ENCODE data around the gene EBLN1. TPM values are rescaled to one million over a fixed set of nuclear protein-coding genes. Genes with fewer than 3 reads are reported as not detected.

Gene EBLN1
- total RNA-seq, 2 experiments from 2014 or later: not detected

- CTCF ChIA-PET (ENCODE audit: unreplicated experiment): no interaction called here
- Histone ChIP-seq H3K27ac (ENCODE audit: low read depth, low read length, poor library complexity, severe bottlenecking) (no peak overlapping the region), H2AFZ (ENCODE audit: low read length) (peak overlapping the region; percentile 39; the same call in 1 of the 2 replicates), H3K4me1 (ENCODE audit: insufficient read depth, low read length, poor library complexity, severe bottlenecking) (peaks cover 5% of the 10 kb centered on the region), H3K36me3 (ENCODE audit: insufficient read depth, low read length) (no peaks in the 10 kb centered on the region), H3K79me2 (ENCODE audit: insufficient read depth, low read depth, low read length) (no peaks in the 10 kb centered on the region), H3K4me3 (ENCODE audit: low read depth, low read length, poor library complexity, severe bottlenecking) (peak overlapping the region; percentile 52), H3K9me2 (ENCODE audit: insufficient read depth, low read length) (no peaks in the 10 kb centered on the region), H3K9me3 (ENCODE audit: low read length) (no peaks in the 10 kb centered on the region), H3K4me2 (ENCODE audit: low read length) (peak overlapping the region; percentile 53), H4K20me1 (ENCODE audit: insufficient read depth, low read length) (no peaks in the 10 kb centered on the region)
- intact Hi-C loops (cut with micrococcal nuclease; ENCODE audit: unreplicated experiment): no loop called here
- POLR2A ChIA-PET: no interaction called here
- no peak for DNase-seq (ENCODE audit: low spot score)
- BruUV-seq (replicated peaks): no TSS peak
- TF ChIP-seq, protein P1, sequence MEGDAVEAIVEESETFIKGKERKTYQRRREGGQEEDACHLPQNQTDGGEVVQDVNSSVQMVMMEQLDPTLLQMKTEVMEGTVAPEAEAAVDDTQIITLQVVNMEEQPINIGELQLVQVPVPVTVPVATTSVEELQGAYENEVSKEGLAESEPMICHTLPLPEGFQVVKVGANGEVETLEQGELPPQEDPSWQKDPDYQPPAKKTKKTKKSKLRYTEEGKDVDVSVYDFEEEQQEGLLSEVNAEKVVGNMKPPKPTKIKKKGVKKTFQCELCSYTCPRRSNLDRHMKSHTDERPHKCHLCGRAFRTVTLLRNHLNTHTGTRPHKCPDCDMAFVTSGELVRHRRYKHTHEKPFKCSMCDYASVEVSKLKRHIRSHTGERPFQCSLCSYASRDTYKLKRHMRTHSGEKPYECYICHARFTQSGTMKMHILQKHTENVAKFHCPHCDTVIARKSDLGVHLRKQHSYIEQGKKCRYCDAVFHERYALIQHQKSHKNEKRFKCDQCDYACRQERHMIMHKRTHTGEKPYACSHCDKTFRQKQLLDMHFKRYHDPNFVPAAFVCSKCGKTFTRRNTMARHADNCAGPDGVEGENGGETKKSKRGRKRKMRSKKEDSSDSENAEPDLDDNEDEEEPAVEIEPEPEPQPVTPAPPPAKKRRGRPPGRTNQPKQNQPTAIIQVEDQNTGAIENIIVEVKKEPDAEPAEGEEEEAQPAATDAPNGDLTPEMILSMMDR (conservative IDR thresholded peaks at IDR 0.05; ENCODE audit: low read length): no peak
- no peak; the same call in 1 of the 2 replicates for TF ChIP-seq EZH2phosphoT487 (IDR thresholded peaks at IDR 0.05; ENCODE audit: borderline replicate concordance, low read depth, low read length)
These were observed 34.0 kb upstream of the EBLN1 start for GRCh38 chr10:22251751-22252223.

GRCh38 chr10:22250897-22251660 is 33.3 kb upstream of the EBLN1 start:
- H3K4me3 ChIP-seq (ENCODE audit: low read depth, low read length, poor library complexity, severe bottlenecking): peak overlapping the region; percentile 52
- no peak for DNase-seq (ENCODE audit: low spot score)
- peaks cover 5% of the 10 kb centered on the region for H3K4me1 ChIP-seq (ENCODE audit: insufficient read depth, low read length, poor library complexity, severe bottlenecking)
- no TSS peak for BruUV-seq (replicated peaks)
- peak overlapping the region; percentile 53 for H3K4me2 ChIP-seq (ENCODE audit: low read length)
- intact Hi-C loops (cut with micrococcal nuclease; ENCODE audit: unreplicated experiment): no loop called here
- ChIA-PET POLR2A (no interaction called here), CTCF (ENCODE audit: unreplicated experiment) (no interaction called here)
- no peaks in the 10 kb centered on the region for H3K36me3 ChIP-seq (ENCODE audit: insufficient read depth, low read length)
- H2AFZ ChIP-seq (ENCODE audit: low read length): no peak overlapping the region
- H4K20me1 ChIP-seq (ENCODE audit: insufficient read depth, low read length): no peaks in the 10 kb centered on the region
- H3K9me3 ChIP-seq (ENCODE audit: low read length): no peaks in the 10 kb centered on the region
- no peak for TF ChIP-seq EZH2phosphoT487 (IDR thresholded peaks at IDR 0.05; ENCODE audit: borderline replicate concordance, low read depth, low read length)
- TF ChIP-seq, protein P1 (conservative IDR thresholded peaks at IDR 0.05; ENCODE audit: low read length): no peak
- H3K79me2 ChIP-seq (ENCODE audit: insufficient read depth, low read depth, low read length): no peaks in the 10 kb centered on the region
- no peak overlapping the region for H3K27ac ChIP-seq (ENCODE audit: low read depth, low read length, poor library complexity, severe bottlenecking)
- no peaks in the 10 kb centered on the region for H3K9me2 ChIP-seq (ENCODE audit: insufficient read depth, low read length)

GRCh38 chr10:22247636-22248035 is 29.8 kb upstream of the EBLN1 start:
- ChIA-PET POLR2A (no interaction called here), CTCF (ENCODE audit: unreplicated experiment) (no interaction called here)
- H2AFZ ChIP-seq (ENCODE audit: low read length): no peak overlapping the region
- no peaks in the 10 kb centered on the region for H3K79me2 ChIP-seq (ENCODE audit: insufficient read depth, low read depth, low read length)
- DNase-seq (ENCODE audit: low spot score): no peak
- no peak overlapping the region for H3K4me3 ChIP-seq (ENCODE audit: low read depth, low read length, poor library complexity, severe bottlenecking)
- H3K9me3 ChIP-seq (ENCODE audit: low read length): no peaks in the 10 kb centered on the region
- TF ChIP-seq, protein P1 (conservative IDR thresholded peaks at IDR 0.05; ENCODE audit: low read length): no peak
- no peak for TF ChIP-seq EZH2phosphoT487 (IDR thresholded peaks at IDR 0.05; ENCODE audit: borderline replicate concordance, low read depth, low read length)
- intact Hi-C loops (cut with micrococcal nuclease; ENCODE audit: unreplicated experiment): loop anchor here (10.0 kb wide), 1 partner anchor 187 kb away; no protein-coding TSS in a partner anchor
- H3K4me1 ChIP-seq (ENCODE audit: insufficient read depth, low read length, poor library complexity, severe bottlenecking): peaks cover 5% of the 10 kb centered on the region
- no peaks in the 10 kb centered on the region for H4K20me1 ChIP-seq (ENCODE audit: insufficient read depth, low read length)
- H3K4me2 ChIP-seq (ENCODE audit: low read length): no peak overlapping the region
- H3K27ac ChIP-seq (ENCODE audit: low read depth, low read length, poor library complexity, severe bottlenecking): no peak overlapping the region
- H3K9me2 ChIP-seq (ENCODE audit: insufficient read depth, low read length): no peaks in the 10 kb centered on the region
- no peaks in the 10 kb centered on the region for H3K36me3 ChIP-seq (ENCODE audit: insufficient read depth, low read length)
- BruUV-seq (replicated peaks): no TSS peak
